Neutrophil (primary cell): ENCODE results near the gene HPN.

Experiments used
- H3K27ac ChIP-seq: fragments of 200-600 bp; sonication (generic); 2 replicates; pipeline ENCODE4 v1.5.1; 2016; ENCODE audit warnings: mild to moderate bottlenecking, moderate library complexity
- H3K27me3 ChIP-seq: fragments of 200-600 bp; sonication (generic); 2 replicates; pipeline ENCODE4 v1.6.0; 2016; ENCODE audit warnings: mild to moderate bottlenecking
- H3K36me3 ChIP-seq: fragments of 200-600 bp; sonication (generic); 2 replicates; pipeline ENCODE4 v1.5.1; 2017
- H3K4me1 ChIP-seq, 2 experiments: fragments of 200-600 bp in 1 of 2; sonication (generic) in 1 of 2; 1 replicate in 1 of 2; 2 replicates in 1 of 2; pipeline versions ENCODE4 v1.5.1 to v1.6.1; 2013 to 2016; ENCODE audit warnings: low read depth in 1 of 2, low read length in 1 of 2, mild to moderate bottlenecking in 1 of 2, moderate library complexity in 1 of 2; ENCODE audit not compliant: control insufficient read depth in 1 of 2, insufficient read depth in 1 of 2
- H3K4me3 ChIP-seq, 2 experiments: fragments of 200-600 bp in 1 of 2; sonication (generic) in 1 of 2; 1 replicate in 1 of 2; 2 replicates in 1 of 2; pipeline ENCODE4 v1.5.1; 2013 to 2016; ENCODE audit warnings: low read depth in 1 of 2, low read length in 1 of 2, mild to moderate bottlenecking in 1 of 2, moderate library complexity in 1 of 2
- H3K9me3 ChIP-seq: fragments of 200-600 bp; sonication (generic); 2 replicates; pipeline ENCODE4 v1.5.1; 2016
- CTCF ChIP-seq: fragments of 200-600 bp; sonication (generic); IDR thresholded peaks from 2 replicates; pipeline ENCODE4 v1.5.1; 2016; ENCODE audit warnings: antibody characterized with exemption

The HPN gene

GRCh38 chr19:34998777-34999497, 42.6 kb upstream of the HPN start:
- no peak for TF ChIP-seq CTCF
- no peaks in the 10 kb centered on the region for H3K9me3 ChIP-seq
- no peaks in the 10 kb centered on the region for H3K36me3 ChIP-seq
- peaks cover 73 to 84% of the 10 kb centered on the region in 2 experiments for H3K4me1 ChIP-seq
- peak overlapping the region; percentile 99 for H3K27ac ChIP-seq
- H3K27me3 ChIP-seq = no peaks in the 10 kb centered on the region
- H3K4me3 ChIP-seq = peak overlapping the region; percentile 74 to 97

- Histone ChIP-seq H3K4me3 (peak within 1 kb of the TSS; percentile 74 to 97), H3K36me3 (peaks cover 2% of the 10 kb centered on the region), H3K4me1 (peaks cover 74 to 84% of the 10 kb centered on the region in 2 experiments), H3K9me3 (no peaks in the 10 kb centered on the region), H3K27ac (peak within 1 kb of the TSS; percentile 99), H3K27me3 (no peaks in the 10 kb centered on the region)
- TF ChIP-seq CTCF = peak; percentile 38
These were observed 41.8 kb upstream of the HPN start, which contains the start of gene GRAMD1A for GRCh38 chr19:34999498-35000337. TSS of gene GRAMD1A (plus strand) at chr19:35000323. CDS start at chr19:35000479, 156 bp downstream.

GRCh38 chr19:35000338-35000646, 41.2 kb upstream of the HPN start:
- no peak for TF ChIP-seq CTCF
- Histone ChIP-seq H3K36me3 (peaks cover 8% of the 10 kb centered on the region), H3K27ac (peak overlapping the region; percentile 99), H3K9me3 (no peaks in the 10 kb centered on the region), H3K4me3 (peak overlapping the region; percentile 74 to 97), H3K4me1 (peaks cover 77 to 82% of the 10 kb centered on the region in 2 experiments), H3K27me3 (no peaks in the 10 kb centered on the region)

- no peaks in the 10 kb centered on the region for H3K27me3 ChIP-seq
- H3K4me3 ChIP-seq = peak overlapping the region; percentile 74 to 97
- H3K4me1 ChIP-seq = peaks cover 83% of the 10 kb centered on the region in 2 experiments
- H3K27ac ChIP-seq = peak overlapping the region; percentile 99
- TF ChIP-seq CTCF = no peak
- no peaks in the 10 kb centered on the region for H3K9me3 ChIP-seq
- H3K36me3 ChIP-seq = peaks cover 13% of the 10 kb centered on the region
These were observed 40.6 kb upstream of the HPN start for GRCh38 chr19:35000647-35001501.

- Histone ChIP-seq H3K27ac (peak overlapping the region; percentile 99), H3K4me1 (peaks cover 74 to 83% of the 10 kb centered on the region in 2 experiments), H3K9me3 (no peaks in the 10 kb centered on the region), H3K27me3 (no peaks in the 10 kb centered on the region), H3K4me3 (peak overlapping the region; percentile 74 to 97), H3K36me3 (peaks cover 26% of the 10 kb centered on the region)
- TF ChIP-seq CTCF = no peak
These were observed 39.4 kb upstream of the HPN start for GRCh38 chr19:35002037-35002535.
